ENCODE data around the gene ITGAE. TPM values are rescaled to one million over a fixed set of nuclear protein-coding genes. Genes with fewer than 3 reads are reported as not detected.

Gene ITGAE
- total and polyA plus RNA-seq, 2 experiments from 2014 or later, result 11.7 to 44.9 TPM

DNA sequence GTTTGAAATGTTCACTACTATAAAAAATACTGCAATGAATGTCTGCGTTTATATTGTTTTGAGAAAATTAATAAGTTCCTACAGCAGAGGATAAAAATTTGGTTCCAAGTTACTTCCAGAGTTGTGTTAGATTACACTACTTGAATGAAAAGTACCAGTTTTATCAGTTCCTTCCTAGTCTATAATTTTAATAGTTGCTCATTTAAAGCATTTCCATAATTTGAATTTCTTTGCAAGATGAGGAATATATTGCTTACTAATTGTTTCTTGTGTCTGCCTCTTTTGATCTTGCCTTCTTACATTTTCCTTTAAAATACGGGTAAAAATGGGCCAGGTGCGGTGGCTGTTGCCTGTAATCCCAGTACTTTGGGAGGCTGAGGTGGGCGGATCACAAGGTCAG is 128.4 kb downstream of the ITGAE start (continued):
- TF ChIP-seq, protein P1, sequence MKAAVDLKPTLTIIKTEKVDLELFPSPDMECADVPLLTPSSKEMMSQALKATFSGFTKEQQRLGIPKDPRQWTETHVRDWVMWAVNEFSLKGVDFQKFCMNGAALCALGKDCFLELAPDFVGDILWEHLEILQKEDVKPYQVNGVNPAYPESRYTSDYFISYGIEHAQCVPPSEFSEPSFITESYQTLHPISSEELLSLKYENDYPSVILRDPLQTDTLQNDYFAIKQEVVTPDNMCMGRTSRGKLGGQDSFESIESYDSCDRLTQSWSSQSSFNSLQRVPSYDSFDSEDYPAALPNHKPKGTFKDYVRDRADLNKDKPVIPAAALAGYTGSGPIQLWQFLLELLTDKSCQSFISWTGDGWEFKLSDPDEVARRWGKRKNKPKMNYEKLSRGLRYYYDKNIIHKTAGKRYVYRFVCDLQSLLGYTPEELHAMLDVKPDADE (IDR thresholded peaks at IDR 0.05), result no peak
- TF ChIP-seq POLR2AphosphoS5 (IDR thresholded peaks at IDR 0.05; ENCODE audit: low read depth), result no peak
- TF ChIP-seq ZNF462 (CRISPR knock-in tag; IDR thresholded peaks at IDR 0.05), result no peak
- no peak for TF ChIP-seq NANOG (IDR thresholded peaks at IDR 0.05; ENCODE audit: borderline replicate concordance)
- no peak for TF ChIP-seq EZH2phosphoT487 (IDR thresholded peaks at IDR 0.05; ENCODE audit: unreplicated experiment)
- TF ChIP-seq CREB1 (CRISPR knock-in tag; IDR thresholded peaks at IDR 0.05; ENCODE audit: low read depth), result no peak
- TF ChIP-seq ZNF331 (CRISPR knock-in tag; IDR thresholded peaks at IDR 0.05; ENCODE audit: low read depth), result no peak

DNA sequence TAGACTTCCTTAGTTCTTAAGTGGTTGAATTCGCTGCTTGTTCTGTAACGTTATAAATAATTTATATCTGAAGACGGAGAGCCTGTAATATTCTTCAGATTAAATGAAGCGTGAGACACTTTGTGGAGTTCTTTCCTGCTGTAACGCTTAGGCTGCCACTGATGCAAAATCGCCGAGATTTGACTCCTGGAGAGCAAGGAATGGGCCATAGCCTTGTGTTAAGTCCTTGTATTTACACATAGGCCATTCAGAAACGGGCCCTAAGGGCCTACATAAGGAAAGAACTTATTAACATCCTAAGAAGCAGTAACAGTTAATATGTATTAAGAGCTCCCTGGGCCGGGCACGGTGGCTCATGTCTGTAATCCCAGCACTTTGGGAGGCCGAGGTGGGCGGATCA is 131.4 kb downstream of the ITGAE start:
- Histone ChIP-seq H3K79me2 (replicated peaks; ENCODE audit: insufficient read depth) (peaks cover 41% of the 10 kb centered on the region), H3K4me2 (peak overlapping the region; percentile 98), H2AFZ (no peak overlapping the region), H3K27ac (ENCODE audit: low read depth) (peak overlapping the region; percentile 90), H3K27me3 (ENCODE audit: insufficient read depth) (no peaks in the 10 kb centered on the region), H3K4me1 (ENCODE audit: insufficient read depth) (peaks cover 7% of the 10 kb centered on the region; the same call in 1 of the 2 replicates), H3K36me3 (ENCODE audit: insufficient read depth) (no peaks in the 10 kb centered on the region), H3F3A (replicated peaks; ENCODE audit: low read depth) (peaks cover 21% of the 10 kb centered on the region; the same call in 1 of the 2 replicates), H3K9me2 (ENCODE audit: insufficient read depth) (no peaks in the 10 kb centered on the region), H3K4me3 (peak overlapping the region; percentile 99), H4K20me1 (replicated peaks; ENCODE audit: insufficient read depth) (peaks cover 14% of the 10 kb centered on the region)
- H3K27me3 Mint-ChIP-seq (ENCODE audit: insufficient read depth, low read depth, poor library complexity), result peaks cover 16% of the 10 kb centered on the region
- no peaks in the 10 kb centered on the region; the same call in 2 of the 3 replicates for H3K9me3 Mint-ChIP-seq
- H3K4me1 Mint-ChIP-seq, result peaks cover 24% of the 10 kb centered on the region
- peaks cover 20% of the 10 kb centered on the region; the same call in 2 of the 3 replicates for H3K36me3 Mint-ChIP-seq (ENCODE audit: low read depth)
- DNase-seq (ENCODE audit: low spot score) (no peak), ATAC-seq (no peak)
- peak overlapping the region; percentile 100 for H3K4me3 Mint-ChIP-seq
- H3K27ac Mint-ChIP-seq, result peak overlapping the region; percentile 96
- TF ChIP-seq, protein P2, sequence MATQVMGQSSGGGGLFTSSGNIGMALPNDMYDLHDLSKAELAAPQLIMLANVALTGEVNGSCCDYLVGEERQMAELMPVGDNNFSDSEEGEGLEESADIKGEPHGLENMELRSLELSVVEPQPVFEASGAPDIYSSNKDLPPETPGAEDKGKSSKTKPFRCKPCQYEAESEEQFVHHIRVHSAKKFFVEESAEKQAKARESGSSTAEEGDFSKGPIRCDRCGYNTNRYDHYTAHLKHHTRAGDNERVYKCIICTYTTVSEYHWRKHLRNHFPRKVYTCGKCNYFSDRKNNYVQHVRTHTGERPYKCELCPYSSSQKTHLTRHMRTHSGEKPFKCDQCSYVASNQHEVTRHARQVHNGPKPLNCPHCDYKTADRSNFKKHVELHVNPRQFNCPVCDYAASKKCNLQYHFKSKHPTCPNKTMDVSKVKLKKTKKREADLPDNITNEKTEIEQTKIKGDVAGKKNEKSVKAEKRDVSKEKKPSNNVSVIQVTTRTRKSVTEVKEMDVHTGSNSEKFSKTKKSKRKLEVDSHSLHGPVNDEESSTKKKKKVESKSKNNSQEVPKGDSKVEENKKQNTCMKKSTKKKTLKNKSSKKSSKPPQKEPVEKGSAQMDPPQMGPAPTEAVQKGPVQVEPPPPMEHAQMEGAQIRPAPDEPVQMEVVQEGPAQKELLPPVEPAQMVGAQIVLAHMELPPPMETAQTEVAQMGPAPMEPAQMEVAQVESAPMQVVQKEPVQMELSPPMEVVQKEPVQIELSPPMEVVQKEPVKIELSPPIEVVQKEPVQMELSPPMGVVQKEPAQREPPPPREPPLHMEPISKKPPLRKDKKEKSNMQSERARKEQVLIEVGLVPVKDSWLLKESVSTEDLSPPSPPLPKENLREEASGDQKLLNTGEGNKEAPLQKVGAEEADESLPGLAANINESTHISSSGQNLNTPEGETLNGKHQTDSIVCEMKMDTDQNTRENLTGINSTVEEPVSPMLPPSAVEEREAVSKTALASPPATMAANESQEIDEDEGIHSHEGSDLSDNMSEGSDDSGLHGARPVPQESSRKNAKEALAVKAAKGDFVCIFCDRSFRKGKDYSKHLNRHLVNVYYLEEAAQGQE (IDR thresholded peaks at IDR 0.05; ENCODE audit: unreplicated experiment), result no peak
- TF ChIP-seq ZNF114 (CRISPR knock-in tag; IDR thresholded peaks at IDR 0.05) (no peak), ZNF331 (CRISPR knock-in tag; IDR thresholded peaks at IDR 0.05; ENCODE audit: low read depth) (no peak)
- TF ChIP-seq, protein P1 (IDR thresholded peaks at IDR 0.05), result no peak

Measured in GM23338 (cell line).